Gastrocnemius medialis (tissue), 4 donors: Measurements from ENCODE around the gene REG1A.

Experiments used
- CTCF ChIP-seq, 5 experiments: fragments of 450-650 bp in 3 of 5; fragments of 200-600 bp in 2 of 5; sonication (generic) in 2 of 5; IDR thresholded peaks in 4 of 5; conservative IDR thresholded peaks in 1 of 5; 1 replicate in 4 of 5; 2 replicates in 1 of 5; pipeline ENCODE4 v1.5.1; 2016 to 2019; ENCODE audit warnings: antibody characterized with exemption in 5 of 5, mild to moderate bottlenecking in 3 of 5, moderate library complexity in 3 of 5
- POLR2A ChIP-seq, 2 donors: fragments of 450-650 bp; IDR thresholded peaks; one replicate each; pipeline ENCODE4 v1.6.1; 2017; ENCODE audit warnings: antibody characterized with exemption in 2 of 2, mild to moderate bottlenecking in 2 of 2, moderate library complexity in 2 of 2

- TF ChIP-seq POLR2A (IDR thresholded peaks at IDR 0.05) (no peak), CTCF (IDR thresholded peaks at IDR 0.05 in 4 of 5, conservative IDR thresholded peaks at IDR 0.05 in 1 of 5) (no peak)
Measured at GRCh38 chr2:79097843-79098242, 22.4 kb upstream of the REG1A start.
